SK-N-SH treated with all-trans-retinoic acid at 6 μM for 48 hours (cell line): ENCODE results near the gene NINL.

Experiments
- ATAC-seq: fragments of 200-7000 bp; cut with Tn5 transposase; 3 replicates; pipeline ENCODE4 v1.9.1; 2020; ENCODE audit warnings: mild to moderate bottlenecking, moderate library complexity
- BACH2 ChIP-seq: fragments of 250-450 bp; sonication (Bioruptor Pico); IDR thresholded peaks from 2 replicates; pipeline ENCODE4 v1.9.0; 2021; ENCODE audit warnings: mild to moderate bottlenecking, borderline replicate concordance
- CREB5 ChIP-seq: fragments of 250-450 bp; sonication (Bioruptor Pico); IDR thresholded peaks from 2 replicates; pipeline ENCODE4 v1.5.1; 2020; ENCODE audit warnings: low read depth, mild to moderate bottlenecking, moderate library complexity
- CSDC2 ChIP-seq: fragments of 250-450 bp; sonication (Bioruptor Pico); IDR thresholded peaks from 2 replicates; pipeline ENCODE4 v1.5.0; 2020; ENCODE audit warnings: mild to moderate bottlenecking, moderate library complexity
- ESRRG ChIP-seq: fragments of 250-450 bp; sonication (Bioruptor Pico); IDR thresholded peaks from 2 replicates; pipeline ENCODE4 v1.6.1; 2021; ENCODE audit warnings: mild to moderate bottlenecking
- GLIS3 ChIP-seq: fragments of 250-450 bp; sonication (Bioruptor Pico); IDR thresholded peaks from 2 replicates; pipeline ENCODE4 v1.5.0; 2020; ENCODE audit warnings: mild to moderate bottlenecking, moderate library complexity
- ISL1 ChIP-seq: fragments of 250-450 bp; sonication (Bioruptor Pico); IDR thresholded peaks from 2 replicates; pipeline ENCODE4 v2.1.2; 2022; ENCODE audit warnings: mild to moderate bottlenecking, moderate library complexity
- PPARA ChIP-seq: fragments of 250-450 bp; sonication (Bioruptor Pico); IDR thresholded peaks from 2 replicates; pipeline ENCODE4 v1.5.0; 2020; ENCODE audit warnings: mild to moderate bottlenecking, borderline replicate concordance
- RARB ChIP-seq: fragments of 250-450 bp; sonication (Bioruptor Pico); IDR thresholded peaks from 2 replicates; pipeline ENCODE4 v1.8.0; 2021; ENCODE audit warnings: mild to moderate bottlenecking, moderate library complexity
- SNAI2 ChIP-seq: fragments of 250-450 bp; sonication (Bioruptor Pico); IDR thresholded peaks from 2 replicates; pipeline ENCODE4 v1.5.0; 2020; ENCODE audit warnings: mild to moderate bottlenecking, moderate library complexity
- TSHZ2 ChIP-seq: fragments of 250-450 bp; sonication (Bioruptor Pico); IDR thresholded peaks from 2 replicates; pipeline ENCODE4 v1.5.0; 2020; ENCODE audit warnings: mild to moderate bottlenecking, moderate library complexity
- ZC3H10 ChIP-seq: fragments of 250-450 bp; sonication (Bioruptor Pico); IDR thresholded peaks from 2 replicates; pipeline ENCODE4 v1.5.1; 2021; ENCODE audit warnings: mild to moderate bottlenecking, moderate library complexity
- ZFP3 ChIP-seq: fragments of 250-450 bp; sonication (Bioruptor Pico); IDR thresholded peaks from 2 replicates; pipeline ENCODE4 v1.5.0; 2020; ENCODE audit warnings: mild to moderate bottlenecking, moderate library complexity
- ZFP30 ChIP-seq: fragments of 450-650 bp; formaldehyde crosslinking; IDR thresholded peaks from 2 replicates; pipeline ENCODE4 v1.5.0; 2022; ENCODE audit warnings: mild to moderate bottlenecking, moderate library complexity
- ZNF565 ChIP-seq: fragments of 450-650 bp; formaldehyde crosslinking; conservative IDR thresholded peaks from 2 replicates; pipeline ENCODE4 v1.5.0; 2020; ENCODE audit warnings: low read depth, mild to moderate bottlenecking, moderate library complexity
- ZNF70 ChIP-seq: fragments of 450-650 bp; formaldehyde crosslinking; IDR thresholded peaks from 2 replicates; pipeline ENCODE4 v1.5.0; 2020; ENCODE audit warnings: mild to moderate bottlenecking, moderate library complexity
- ZNF8 ChIP-seq: fragments of 450-650 bp; formaldehyde crosslinking; IDR thresholded peaks from 2 replicates; pipeline ENCODE4 v1.5.0; 2020; ENCODE audit warnings: mild to moderate bottlenecking, moderate library complexity
- TF ChIP-seq, protein P1 (sequence below): fragments of 250-450 bp; sonication (Bioruptor Pico); IDR thresholded peaks from 2 replicates; pipeline ENCODE4 v1.5.1; 2021; ENCODE audit warnings: mild to moderate bottlenecking, moderate library complexity
- TF ChIP-seq, protein P2 (sequence below): fragments of 250-450 bp; sonication (Bioruptor Pico); IDR thresholded peaks from 2 replicates; pipeline ENCODE4 v1.8.0; 2021; ENCODE audit warnings: low read depth, mild to moderate bottlenecking, moderate library complexity, borderline replicate concordance

NINL gene

GRCh38 chr20:25470045-25470444 is 115.3 kb downstream of the NINL start (continued):
- TF ChIP-seq RARB (CRISPR knock-in tag) (no peak), GLIS3 (no peak), ZFP3 (CRISPR knock-in tag) (no peak), ZNF8 (CRISPR knock-in tag) (no peak), PPARA (CRISPR knock-in tag) (no peak), SNAI2 (CRISPR knock-in tag) (no peak)
- TF ChIP-seq, protein P1, sequence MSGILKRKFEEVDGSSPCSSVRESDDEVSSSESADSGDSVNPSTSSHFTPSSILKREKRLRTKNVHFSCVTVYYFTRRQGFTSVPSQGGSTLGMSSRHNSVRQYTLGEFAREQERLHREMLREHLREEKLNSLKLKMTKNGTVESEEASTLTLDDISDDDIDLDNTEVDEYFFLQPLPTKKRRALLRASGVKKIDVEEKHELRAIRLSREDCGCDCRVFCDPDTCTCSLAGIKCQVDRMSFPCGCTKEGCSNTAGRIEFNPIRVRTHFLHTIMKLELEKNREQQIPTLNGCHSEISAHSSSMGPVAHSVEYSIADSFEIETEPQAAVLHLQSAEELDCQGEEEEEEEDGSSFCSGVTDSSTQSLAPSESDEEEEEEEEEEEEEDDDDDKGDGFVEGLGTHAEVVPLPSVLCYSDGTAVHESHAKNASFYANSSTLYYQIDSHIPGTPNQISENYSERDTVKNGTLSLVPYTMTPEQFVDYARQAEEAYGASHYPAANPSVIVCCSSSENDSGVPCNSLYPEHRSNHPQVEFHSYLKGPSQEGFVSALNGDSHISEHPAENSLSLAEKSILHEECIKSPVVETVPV: no peak

GRCh38 chr20:25469558-25469957 is 115.8 kb downstream of the NINL start:
- TF ChIP-seq GLIS3 (no peak), ZNF8 (CRISPR knock-in tag) (no peak), RARB (CRISPR knock-in tag) (no peak), SNAI2 (CRISPR knock-in tag) (no peak), ZFP30 (CRISPR knock-in tag) (no peak), ZNF565 (CRISPR knock-in tag) (no peak), ESRRG (no peak), ZC3H10 (no peak), CREB5 (no peak), CSDC2 (CRISPR knock-in tag) (no peak), ISL1 (CRISPR knock-in tag) (no peak), BACH2 (CRISPR knock-in tag) (no peak)
- ATAC-seq: no peak

GRCh38 chr20:25468126-25469075 is 116.9 kb downstream of the NINL start:
- no peak for ATAC-seq
- TF ChIP-seq ZNF565 (CRISPR knock-in tag) (no peak), ZNF8 (CRISPR knock-in tag) (no peak)

- no peak for ATAC-seq
Observed at GRCh38 chr20:25467441-25467840, 117.9 kb downstream of the NINL start.

More at GRCh38 chr20:25467441-25467840, 117.9 kb downstream of the NINL start:
- TF ChIP-seq, protein P2, sequence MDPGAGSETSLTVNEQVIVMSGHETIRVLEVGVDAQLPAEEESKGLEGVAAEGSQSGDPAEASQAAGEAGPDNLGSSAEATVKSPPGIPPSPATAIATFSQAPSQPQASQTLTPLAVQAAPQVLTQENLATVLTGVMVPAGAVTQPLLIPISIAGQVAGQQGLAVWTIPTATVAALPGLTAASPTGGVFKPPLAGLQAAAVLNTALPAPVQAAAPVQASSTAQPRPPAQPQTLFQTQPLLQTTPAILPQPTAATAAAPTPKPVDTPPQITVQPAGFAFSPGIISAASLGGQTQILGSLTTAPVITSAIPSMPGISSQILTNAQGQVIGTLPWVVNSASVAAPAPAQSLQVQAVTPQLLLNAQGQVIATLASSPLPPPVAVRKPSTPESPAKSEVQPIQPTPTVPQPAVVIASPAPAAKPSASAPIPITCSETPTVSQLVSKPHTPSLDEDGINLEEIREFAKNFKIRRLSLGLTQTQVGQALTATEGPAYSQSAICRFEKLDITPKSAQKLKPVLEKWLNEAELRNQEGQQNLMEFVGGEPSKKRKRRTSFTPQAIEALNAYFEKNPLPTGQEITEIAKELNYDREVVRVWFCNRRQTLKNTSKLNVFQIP (CRISPR knock-in tag): no peak
- TF ChIP-seq ZC3H10 (no peak), TSHZ2 (CRISPR knock-in tag) (no peak), ZNF565 (CRISPR knock-in tag) (no peak), ZNF70 (no peak), CSDC2 (CRISPR knock-in tag) (no peak), ESRRG (no peak), PPARA (CRISPR knock-in tag) (no peak), ZFP30 (CRISPR knock-in tag) (no peak)
